ENCODE data around the gene SLC1A5.

Gene SLC1A5

DNA sequence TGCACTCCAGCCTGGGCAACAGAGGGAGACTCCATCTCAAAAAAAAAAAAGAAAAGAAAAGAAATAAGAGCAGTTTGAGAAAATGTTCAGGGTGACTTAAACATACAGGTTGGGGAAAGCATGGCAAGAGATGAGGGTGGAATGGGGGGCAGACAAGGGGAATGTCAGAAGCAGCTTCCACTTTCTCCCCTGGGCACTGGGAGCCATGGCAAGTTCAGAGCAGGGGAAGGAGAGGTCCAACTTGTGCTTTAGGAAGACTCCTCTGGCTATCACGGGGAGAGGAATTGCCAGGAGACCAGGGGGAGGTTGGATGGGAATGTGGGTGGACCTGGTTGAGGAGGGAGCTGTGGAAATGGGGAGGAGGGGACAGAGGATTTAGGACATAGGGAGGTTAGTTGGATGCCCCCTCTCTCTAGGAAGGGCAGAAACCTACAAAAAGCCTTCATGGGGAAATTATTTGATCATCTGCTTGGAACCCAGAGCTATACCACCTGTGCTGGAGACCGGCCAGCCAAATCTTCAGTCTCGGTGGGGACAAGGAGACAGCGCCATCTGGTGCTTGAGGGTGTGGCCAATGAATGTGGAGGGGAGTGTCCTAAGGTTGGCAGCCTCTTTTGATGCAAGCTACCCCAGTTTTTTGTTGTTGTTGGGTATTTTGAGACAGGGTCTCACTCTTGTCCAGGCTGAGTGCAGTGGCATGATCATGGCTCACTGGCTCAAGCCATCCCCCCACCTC is 34.8 kb downstream of the SLC1A5 start:
- in situ Hi-C loops (cut with MboI; ENCODE audit: low pct_unique_long_range_greater_than_20kb, low sequenced_read_pairs), result no loop called here
- peak; percentile 70 for DNase-seq

DNA sequence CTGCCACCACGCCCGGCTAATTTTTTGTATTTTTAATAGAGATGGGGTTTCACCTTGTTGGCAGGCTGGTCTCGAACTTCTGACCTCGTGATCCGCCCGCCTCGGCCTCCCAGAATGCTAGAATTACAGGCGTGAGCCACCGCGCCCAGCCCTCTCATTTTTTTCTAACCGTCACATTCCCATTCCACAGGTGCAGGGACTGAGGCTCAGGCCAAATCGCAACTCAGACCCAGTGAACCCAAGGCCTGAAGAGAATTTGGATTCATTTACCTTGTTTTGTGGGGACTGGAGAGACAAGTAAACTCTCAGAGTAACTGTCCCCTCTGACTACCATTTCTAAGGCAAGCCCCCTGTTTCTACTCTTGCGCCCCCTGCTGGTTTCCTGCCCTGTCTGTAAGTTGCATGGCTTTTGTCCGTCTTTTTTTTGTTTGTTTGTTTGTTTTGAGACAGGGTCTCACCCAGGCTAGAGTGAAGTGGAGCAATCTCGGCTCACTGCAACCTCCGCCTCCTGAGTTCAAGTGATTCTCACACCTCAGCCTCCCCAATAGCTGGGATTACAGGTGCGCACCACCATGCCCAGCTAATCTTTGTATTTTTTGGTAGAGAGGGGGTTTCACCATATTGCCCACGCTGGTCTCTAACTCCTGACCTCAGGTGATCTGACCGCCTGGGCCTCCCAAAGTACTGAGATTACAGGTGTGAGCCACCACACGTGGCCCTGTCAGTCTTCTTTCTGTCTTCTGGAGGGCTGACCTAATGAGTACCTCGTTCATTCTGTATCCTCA is 39.9 kb downstream of the SLC1A5 start:
- DNase-seq, result peak; percentile 72
- in situ Hi-C loops (cut with MboI; ENCODE audit: low pct_unique_long_range_greater_than_20kb, low sequenced_read_pairs), result no loop called here

DNA sequence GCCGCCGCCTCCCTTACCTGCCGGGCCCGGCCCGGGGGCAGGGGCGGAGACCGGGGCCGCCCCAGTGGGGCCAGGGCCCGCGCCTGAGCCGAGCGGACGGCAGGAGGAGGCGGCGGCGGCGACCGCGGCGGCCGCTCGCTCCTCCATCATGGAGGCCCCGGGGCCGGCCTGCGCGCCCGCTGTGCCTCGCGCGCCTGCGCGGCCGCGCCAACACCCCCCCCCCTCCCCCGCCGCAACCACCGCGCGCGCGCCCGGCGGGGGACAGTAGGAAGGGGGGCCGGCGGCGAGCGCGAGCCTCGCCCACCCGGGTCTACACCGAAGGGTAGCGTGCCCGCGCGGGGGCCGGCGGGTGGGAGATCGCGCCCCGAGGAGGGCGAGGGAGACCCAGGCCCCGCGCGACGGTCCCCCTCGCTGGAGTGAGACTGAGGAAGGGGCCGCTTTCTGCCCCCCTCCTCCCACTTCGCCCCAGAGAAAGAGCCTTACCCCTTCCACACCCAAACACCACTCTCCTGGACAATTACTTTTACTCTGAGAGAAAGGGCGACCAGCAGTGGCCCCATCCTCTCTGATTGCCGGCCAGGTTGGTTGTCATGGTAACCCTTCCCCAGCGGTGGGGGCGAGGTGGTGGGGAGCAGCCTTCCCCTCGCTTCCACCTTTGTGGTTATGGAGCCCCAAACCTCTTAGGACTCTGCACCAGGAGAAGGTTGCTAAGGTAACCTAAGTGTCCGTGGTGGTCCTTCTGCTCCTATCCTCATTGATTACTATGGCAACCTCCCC is 41.9 kb downstream of the SLC1A5 start, which contains the start of gene STRN4:
Gene STRN4, minus strand, starts transcription at position 170 of the 777 bp plus-strand sequence. Its CDS starts 20 bp downstream, at position 150.
- DNase-seq, result no peak
- in situ Hi-C loops (cut with MboI; ENCODE audit: low pct_unique_long_range_greater_than_20kb, low sequenced_read_pairs), result no loop called here

DNA sequence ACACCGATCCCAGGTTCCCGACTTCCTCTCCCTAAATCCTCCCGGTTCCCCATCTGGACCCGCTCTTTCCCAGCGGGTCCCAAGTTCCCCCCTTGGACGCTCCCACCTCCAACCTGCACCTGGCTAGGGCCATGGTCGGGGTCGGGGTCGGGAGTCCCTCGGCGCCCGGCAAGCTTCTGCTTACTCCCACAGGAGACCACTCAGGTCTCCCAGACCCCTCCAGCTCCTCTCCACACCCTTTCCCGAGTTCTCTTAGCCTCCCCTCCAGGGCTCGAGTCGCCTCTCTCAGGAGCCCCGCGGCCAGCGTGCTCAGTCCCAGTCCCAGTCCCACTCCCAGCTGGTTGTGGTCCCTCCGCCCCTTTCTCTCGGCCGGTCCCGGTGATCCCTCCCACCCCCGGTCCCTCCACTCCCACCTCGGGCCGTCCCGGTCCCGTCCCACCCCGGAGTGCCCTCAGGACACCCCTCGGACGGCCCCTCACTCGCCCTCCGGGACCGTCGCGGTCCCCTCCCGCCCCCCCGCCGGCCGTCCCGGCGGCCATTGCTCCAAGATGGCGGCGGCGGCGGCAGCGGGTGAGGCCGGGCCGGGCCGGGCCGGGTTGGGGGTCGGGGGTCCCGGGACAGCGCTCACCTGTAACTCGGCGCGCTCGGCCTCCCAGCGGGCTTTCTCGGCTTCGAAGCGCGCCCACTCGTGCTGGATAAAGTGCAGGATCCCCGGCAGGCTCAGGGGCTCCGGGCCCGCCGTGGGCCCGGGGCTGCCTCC is 42.7 kb downstream of the SLC1A5 start, which contains the start of gene FKRP:
Gene FKRP, plus strand, starts transcription at position 537 of the 760 bp plus-strand sequence. CDS start 9,394 bp downstream, outside the sequence.
- DNase-seq, result no peak
- in situ Hi-C loops (cut with MboI; ENCODE audit: low pct_unique_long_range_greater_than_20kb, low sequenced_read_pairs), result no loop called here

DNA sequence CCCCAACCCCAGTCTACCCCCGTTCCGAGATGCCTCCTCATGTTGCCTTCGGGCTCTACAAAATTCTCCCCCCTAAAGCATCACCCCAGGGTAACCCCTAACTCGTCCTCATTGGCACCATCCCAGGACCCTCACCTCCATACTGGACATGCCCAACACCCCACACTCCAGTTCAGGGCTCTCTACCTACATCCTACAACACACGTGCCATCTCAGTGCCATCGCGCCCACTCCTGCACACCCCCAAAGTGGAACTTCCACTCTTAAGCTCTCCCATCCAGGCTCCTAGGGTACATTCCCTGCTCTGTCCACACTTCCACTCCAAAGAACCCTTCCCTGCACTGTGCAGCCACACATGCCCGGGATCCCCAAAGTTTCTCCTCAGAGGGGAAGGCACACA is 43.4 kb downstream of the SLC1A5 start:
- in situ Hi-C loops (cut with MboI; ENCODE audit: low pct_unique_long_range_greater_than_20kb, low sequenced_read_pairs), result no loop called here
- DNase-seq, result no peak

DNA sequence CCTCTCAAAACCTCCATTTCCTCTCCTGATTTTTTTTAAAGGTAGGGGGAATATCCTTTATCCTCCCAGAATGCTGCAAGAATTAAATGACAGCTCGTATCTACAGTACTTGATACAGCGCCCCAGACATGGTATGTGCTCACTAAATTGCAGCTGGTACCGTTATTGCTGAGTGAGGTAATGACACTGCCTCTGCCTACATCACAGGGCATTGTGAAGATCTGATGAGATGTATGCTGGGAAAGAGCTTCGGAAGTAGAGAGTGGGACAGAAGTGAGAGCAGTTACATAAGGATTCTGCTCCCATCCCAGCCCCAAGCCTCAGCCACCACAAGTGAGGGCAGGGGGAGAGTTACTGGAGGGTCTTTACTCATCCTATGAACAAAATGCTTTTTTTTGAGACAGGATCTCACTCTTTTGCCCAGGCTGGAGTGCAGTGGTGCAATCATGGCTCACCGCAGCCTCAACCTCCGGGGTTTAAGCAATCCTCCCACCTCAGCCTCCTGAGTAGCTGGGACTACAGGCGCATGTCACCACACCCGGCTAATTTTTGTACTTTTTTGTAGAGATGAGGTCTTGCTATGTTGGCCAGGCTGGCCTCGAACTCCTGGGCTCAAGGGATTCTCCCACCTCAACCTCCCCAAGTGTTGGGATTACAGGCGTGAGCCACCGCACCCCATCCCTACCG is 44.2 kb downstream of the SLC1A5 start:
- DNase-seq, result no peak
- in situ Hi-C loops (cut with MboI; ENCODE audit: low pct_unique_long_range_greater_than_20kb, low sequenced_read_pairs), result no loop called here

DNA sequence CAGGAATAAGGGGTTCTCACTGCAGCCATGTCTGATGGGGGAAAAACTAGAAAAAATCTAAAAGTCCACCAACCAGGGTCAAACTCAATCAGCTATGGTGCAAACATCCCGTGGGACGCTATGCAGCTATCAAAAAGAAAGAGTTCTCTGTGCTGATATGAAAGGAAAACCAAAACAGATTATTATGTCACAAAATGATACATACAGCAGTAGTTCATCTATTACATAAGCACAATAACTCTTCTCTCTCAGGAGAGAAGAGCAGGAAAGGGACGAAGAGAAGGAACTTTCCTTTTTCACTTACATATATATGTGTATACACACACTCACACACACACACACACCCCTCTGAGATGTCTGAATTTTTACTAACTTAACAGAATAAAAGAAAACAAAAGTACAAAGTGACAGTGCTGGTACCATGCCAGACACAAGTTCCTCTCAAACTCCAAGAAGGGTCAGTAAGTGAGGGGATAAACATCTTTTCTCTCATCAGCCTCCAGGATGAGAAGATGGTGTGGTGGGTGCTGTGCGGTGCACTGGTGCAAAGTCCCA is 45.4 kb downstream of the SLC1A5 start:
- DNase-seq, result no peak
- in situ Hi-C loops (cut with MboI; ENCODE audit: low pct_unique_long_range_greater_than_20kb, low sequenced_read_pairs), result no loop called here

DNA sequence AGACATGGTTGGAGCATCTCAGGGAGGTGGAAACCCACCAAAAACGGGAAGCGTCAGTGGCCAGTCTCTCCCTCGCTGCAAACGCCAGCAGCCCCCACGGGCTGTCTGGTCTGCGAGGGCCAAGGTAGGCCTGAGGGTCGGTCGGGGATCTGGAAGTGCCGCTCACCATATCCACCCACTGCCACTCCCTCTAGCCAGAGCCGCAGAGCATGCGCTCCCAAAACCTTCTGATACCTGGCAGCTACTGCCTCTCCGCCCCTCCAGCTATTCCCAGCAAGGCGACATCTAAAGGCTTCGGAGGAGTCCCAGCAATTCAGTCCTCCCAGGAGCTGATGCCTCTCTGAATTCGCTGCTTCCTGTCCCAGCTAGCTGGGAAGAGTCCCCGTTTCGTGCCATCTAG is 46.9 kb downstream of the SLC1A5 start:
- DNase-seq, result no peak
- in situ Hi-C loops (cut with MboI; ENCODE audit: low pct_unique_long_range_greater_than_20kb, low sequenced_read_pairs), result no loop called here

DNA sequence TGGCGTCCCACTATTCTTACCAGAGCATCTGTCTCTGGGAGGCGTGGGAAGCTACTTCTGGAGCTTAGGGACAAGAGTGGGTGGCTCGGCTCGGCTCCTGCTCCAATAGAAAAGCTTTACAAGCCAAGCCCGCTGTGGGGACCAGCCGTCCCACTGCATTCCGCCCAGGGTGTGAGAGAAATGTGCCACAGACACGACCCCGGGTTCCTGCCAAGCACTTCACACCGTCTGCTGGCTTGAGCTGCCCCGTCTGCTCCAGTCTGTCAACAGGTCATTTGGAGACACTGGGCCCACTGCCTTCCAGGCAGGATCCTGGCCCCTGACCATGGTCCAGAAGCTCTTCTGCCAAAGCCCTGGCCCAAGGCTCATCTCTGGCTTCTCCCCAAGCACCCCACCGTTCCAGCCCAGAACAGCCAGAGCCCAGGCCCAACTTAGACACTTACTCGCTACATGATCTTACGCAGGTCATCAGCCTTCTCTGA is 49.1 kb downstream of the SLC1A5 start:
- in situ Hi-C loops (cut with MboI; ENCODE audit: low pct_unique_long_range_greater_than_20kb, low sequenced_read_pairs), result no loop called here
- DNase-seq, result no peak

DNA sequence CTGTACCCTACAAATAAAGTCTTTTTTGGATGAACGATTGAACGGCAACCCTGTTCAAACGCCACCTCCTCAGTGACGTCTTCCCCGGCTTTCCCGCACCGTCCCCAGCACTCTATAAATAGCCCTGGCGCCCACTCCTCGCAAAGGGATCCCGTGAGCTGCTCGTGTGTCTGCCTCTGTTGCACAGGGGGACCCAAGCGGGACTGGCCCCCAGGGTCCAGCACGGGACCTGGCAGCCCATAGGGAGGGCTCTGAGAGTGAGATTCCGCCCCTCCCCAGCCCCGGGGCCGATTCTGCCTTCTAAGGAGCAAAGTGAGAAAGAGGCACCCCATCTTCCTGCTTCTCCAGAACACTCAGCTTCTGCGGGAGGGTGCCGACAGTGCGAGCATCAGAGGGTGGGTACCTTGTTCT is 50.6 kb downstream of the SLC1A5 start:
- in situ Hi-C loops (cut with MboI; ENCODE audit: low pct_unique_long_range_greater_than_20kb, low sequenced_read_pairs), result no loop called here

DNA sequence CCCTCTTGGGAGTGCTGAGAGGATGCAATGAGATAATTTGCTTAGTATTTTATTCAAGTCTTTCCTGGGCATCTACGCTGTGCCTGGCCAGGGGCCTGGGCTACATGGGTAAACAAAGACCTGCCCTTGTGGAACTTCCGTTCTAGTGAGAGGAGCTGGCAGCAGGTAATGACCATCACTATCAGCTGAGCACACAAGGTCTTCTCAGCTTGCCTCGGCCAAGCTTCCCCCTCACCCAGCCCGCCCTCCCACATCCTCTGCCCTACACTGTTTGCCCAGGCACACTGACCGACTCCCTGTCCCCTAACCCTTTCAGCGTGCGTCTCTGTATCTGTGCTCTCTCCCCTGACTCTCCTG is 51.1 kb downstream of the SLC1A5 start:
- in situ Hi-C loops (cut with MboI; ENCODE audit: low pct_unique_long_range_greater_than_20kb, low sequenced_read_pairs), result no loop called here

More for the DNA sequence above, 50.6 kb downstream of the SLC1A5 start:
- DNase-seq, result no peak

DNA sequence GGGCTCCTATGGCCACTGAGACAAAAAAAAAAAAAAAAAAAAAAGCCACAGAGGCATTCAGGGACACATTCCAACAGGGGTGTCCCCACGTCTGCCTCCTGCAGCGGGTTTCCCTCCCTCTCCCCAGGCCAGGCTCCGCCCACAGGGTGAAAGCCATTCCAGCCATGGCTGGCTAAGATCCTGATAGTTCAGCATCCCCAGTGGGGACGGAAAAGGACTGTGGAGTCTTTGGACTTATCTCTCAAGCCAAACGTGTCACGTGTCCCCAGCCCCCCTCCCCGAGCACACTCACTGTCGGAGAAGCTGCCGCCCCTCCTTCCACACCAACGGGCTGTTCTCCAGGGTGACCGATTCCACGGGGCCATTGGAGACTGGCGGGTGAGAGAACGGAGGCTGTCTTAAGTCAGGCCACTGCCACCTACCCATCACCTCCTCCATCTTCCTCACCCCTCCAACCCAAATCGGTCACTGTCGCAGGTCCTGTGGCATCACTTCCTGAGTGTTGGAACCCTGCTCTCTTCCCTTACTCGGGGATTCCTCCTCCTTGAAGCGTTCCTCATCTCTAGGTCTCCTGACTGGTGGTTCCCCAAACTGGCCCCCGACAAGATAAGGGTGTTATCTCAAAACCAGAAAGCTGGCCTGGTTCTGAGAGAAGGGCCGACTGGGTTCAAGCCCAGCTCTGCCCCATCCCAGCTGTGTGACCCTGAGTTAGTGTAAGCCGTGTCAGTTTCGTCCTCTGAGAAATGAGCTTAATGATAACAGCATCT is 51.7 kb downstream of the SLC1A5 start:
- DNase-seq, result no peak
- in situ Hi-C loops (cut with MboI; ENCODE audit: low pct_unique_long_range_greater_than_20kb, low sequenced_read_pairs), result no loop called here

More for the DNA sequence above, 51.1 kb downstream of the SLC1A5 start:
- no peak for DNase-seq

DNA sequence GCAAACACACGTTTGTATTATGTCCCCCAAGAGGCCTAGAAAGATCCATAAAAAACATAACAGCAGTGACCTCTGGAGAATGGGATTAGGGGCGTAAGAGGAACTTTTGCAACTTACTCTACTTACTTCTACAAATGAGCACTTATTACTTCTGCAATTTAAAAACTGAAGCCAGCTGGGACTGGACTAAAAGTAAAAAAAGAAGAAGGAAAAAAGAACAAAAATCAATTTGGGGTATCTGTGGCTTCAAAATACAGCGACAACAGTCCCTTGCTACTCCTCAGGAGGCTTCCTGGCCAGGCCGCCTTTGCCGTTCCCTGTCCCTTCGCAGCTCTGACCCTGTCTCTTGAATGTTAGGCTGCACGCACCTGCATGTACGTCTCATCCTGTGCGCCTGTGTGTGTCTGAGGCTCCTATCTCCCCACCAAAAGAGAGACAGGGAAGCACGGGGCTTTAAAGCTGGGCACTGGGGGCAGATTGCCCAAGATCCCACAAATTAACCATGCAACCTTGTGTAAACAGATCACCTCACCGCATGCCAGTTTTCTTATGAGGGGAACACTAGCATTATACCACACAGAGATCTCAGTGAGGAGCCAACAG is 54.6 kb downstream of the SLC1A5 start:
- peak; percentile 84 for DNase-seq
- in situ Hi-C loops (cut with MboI; ENCODE audit: low pct_unique_long_range_greater_than_20kb, low sequenced_read_pairs), result no loop called here

DNA sequence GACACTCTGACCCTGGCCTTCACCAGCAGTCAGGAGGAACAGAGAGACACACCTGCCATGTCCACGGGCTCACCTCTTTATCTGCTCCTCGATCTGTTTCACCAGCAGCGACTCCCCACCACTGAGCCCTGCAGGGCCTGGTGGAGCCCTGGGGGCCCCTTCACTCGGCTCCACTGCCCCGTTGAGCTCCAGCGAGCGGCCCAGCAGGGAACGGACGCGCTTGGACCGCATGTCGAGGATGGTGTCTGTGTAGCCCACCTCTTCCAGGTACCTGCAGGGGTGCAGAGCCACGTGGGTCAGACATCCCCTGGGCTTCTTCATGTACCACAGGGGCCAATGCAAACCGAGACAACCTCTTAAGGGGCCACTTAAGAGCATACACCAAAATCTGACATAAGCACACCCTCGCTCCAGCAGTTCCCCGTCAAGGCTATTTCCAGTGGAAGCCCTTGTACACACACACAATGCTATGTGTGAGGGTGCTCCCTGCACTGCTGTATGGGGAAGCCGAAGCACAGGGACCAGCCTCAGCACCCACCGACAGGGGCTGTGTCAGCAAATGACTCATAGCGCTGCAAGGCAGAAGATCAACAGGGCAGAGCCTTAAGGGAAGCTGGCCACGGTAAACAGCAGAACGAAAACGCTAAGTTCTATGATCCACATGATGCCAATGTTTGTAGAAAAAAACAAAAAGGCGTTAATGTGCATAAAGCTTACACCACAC is 55.3 kb downstream of the SLC1A5 start:
- in situ Hi-C loops (cut with MboI; ENCODE audit: low pct_unique_long_range_greater_than_20kb, low sequenced_read_pairs), result no loop called here
- peak; percentile 60 for DNase-seq

DNA sequence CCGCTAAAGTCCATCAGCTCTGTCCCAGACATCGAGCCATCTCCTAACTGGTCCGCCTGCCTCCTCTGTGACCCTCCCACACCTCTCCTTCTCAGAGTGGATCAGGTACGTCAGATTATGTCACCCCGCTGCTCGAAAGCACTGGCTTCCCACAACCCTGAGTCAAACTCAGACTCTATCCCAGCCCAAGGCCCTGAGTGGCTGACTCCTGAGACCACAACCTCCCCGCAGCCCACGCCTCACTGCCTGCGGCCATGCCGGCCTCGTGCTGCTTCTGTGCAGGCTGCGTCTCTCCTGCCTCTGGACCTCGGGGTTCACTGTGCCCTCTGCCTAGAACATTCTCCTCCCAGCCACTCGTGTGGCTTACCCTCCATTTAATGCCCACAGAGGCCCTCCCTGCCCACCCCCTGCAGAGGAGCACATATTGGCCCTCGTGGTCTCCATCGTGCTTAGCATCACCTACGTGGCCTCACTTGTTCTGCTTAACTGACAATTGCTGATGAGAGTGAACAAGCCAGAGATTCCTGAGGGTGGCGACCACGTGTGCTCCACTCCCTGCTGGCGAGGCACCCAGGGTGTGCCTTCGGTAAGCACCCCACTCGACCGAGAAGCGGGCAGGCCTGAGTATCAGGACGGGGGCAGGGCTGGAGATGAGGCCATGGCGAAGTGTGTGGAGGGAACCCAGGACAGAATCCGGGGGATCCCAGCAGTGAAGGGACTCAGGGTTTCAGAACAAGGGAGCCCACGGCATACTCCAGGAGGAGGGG is 56.0 kb downstream of the SLC1A5 start:
- DNase-seq, result no peak
- in situ Hi-C loops (cut with MboI; ENCODE audit: low pct_unique_long_range_greater_than_20kb, low sequenced_read_pairs), result no loop called here

DNA sequence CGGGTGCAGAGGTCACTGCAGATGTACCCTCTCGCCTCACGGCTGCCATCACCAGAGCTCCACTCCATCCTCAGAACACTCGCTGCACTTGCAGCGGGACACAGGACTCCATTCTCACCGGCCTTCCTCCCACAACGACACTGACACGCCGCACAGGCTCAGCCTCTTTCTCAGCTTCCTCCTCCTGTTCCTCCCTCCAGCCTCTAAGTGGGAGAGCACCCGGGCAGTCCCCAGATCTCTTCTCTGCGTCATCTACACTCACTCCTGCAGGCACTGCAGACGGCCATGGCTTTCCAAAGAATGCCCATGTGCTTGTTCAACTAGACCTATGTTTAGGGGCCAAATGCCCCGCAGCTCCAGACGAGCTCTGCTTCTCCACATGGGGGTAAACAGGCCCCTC is 56.8 kb downstream of the SLC1A5 start:
- DNase-seq, result peak; percentile 66
- in situ Hi-C loops (cut with MboI; ENCODE audit: low pct_unique_long_range_greater_than_20kb, low sequenced_read_pairs), result no loop called here
